Mucosa of rectum (tissue), 2 donors: Measurements from ENCODE around the gene RPS6KA2.
"Not testable (repeated sequence)": the region's sequence is repeated elsewhere in the genome, so short reads cannot be mapped to it uniquely, and the experiment has no call there.

Experiments
- H3K27ac ChIP-seq, 2 donors: one replicate each; pipeline ENCODE4 v1.7.0; 2013; ENCODE audit warnings: inconsistent platforms in 2 of 2, low read depth in 2 of 2, low read length in 2 of 2
- H3K27me3 ChIP-seq, 2 donors: one replicate each; pipeline ENCODE4 v1.7.0; 2013; ENCODE audit warnings: low read length in 2 of 2; ENCODE audit not compliant: control insufficient read depth in 2 of 2, insufficient read depth in 2 of 2
- H3K36me3 ChIP-seq, 2 donors: one replicate each; pipeline ENCODE4 v1.7.0; 2013; ENCODE audit warnings: low read length in 2 of 2; ENCODE audit not compliant: control insufficient read depth in 2 of 2, insufficient read depth in 2 of 2
- H3K4me1 ChIP-seq, 2 donors: one replicate each; pipeline ENCODE4 v1.7.0; 2013; ENCODE audit warnings: low read length in 2 of 2, mild to moderate bottlenecking in 1 of 2; ENCODE audit not compliant: control insufficient read depth in 2 of 2, insufficient read depth in 2 of 2
- H3K4me3 ChIP-seq, 2 donors: one replicate each; pipeline ENCODE4 v1.7.0; 2013; ENCODE audit warnings: low read length in 2 of 2
- H3K9ac ChIP-seq, 2 donors: one replicate each; pipeline ENCODE4 v1.7.0; 2013; ENCODE audit warnings: low read length in 2 of 2, low read depth in 1 of 2, mild to moderate bottlenecking in 1 of 2
- H3K9me3 ChIP-seq, 2 donors: one replicate each; pipeline ENCODE4 v1.7.0; 2013; ENCODE audit warnings: low read length in 2 of 2; ENCODE audit not compliant: control insufficient read depth in 2 of 2
- donor health status: healthy.
- donor health status: Normal muscosa, but diverticular disease.

The RPS6KA2 gene

DNA sequence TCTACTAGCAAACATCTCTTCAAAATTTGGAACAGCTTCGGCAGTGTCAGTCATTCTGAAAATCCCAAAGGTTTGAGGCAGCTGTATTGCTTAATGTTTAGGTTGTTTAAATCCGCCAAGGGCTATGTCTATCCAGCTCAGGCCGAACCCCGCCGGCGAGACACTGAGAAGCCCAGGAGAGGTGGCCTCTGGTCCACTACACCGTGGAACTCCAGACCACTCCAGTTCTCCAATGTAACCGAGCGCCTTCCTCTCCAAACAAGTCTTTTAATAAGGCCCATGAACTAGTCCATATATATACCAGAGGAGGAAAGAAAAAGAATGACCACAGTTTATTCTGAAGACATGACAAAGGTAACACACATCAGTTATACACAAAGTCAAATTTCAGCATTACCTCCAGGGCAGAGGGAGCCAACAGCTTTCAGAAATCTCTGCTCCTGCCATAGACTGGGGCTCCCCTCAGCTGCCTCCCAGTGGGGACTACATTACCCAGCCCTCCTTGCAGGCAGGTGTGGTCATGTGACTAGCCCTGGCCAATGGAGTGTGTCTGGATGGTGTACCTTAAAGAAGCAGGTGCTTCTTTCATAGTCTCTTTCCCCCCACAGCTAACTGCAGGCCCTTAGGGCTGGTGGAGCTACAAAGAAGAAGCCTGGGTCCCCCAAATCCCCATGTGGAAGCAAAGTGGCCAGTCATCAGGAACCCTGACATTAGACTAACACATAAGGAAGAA is 40.5 kb downstream of the RPS6KA2 start, which contains the start of gene RAMACL:
Gene RAMACL, minus strand, starts transcription at position 255 of the 733 bp plus-strand sequence. Its CDS starts 201 bp downstream, at position 54.
- Histone ChIP-seq H3K27ac (no peak within 1 kb of the TSS), H3K36me3 (no peaks in the 10 kb centered on the region), H3K4me3 (no peak within 1 kb of the TSS), H3K27me3 (no peaks in the 10 kb centered on the region), H3K9me3 (no peaks in the 10 kb centered on the region), H3K9ac (no peak within 1 kb of the TSS), H3K4me1 (peaks cover 0 to 8% of the 10 kb centered on the region in 2 donors)

DNA sequence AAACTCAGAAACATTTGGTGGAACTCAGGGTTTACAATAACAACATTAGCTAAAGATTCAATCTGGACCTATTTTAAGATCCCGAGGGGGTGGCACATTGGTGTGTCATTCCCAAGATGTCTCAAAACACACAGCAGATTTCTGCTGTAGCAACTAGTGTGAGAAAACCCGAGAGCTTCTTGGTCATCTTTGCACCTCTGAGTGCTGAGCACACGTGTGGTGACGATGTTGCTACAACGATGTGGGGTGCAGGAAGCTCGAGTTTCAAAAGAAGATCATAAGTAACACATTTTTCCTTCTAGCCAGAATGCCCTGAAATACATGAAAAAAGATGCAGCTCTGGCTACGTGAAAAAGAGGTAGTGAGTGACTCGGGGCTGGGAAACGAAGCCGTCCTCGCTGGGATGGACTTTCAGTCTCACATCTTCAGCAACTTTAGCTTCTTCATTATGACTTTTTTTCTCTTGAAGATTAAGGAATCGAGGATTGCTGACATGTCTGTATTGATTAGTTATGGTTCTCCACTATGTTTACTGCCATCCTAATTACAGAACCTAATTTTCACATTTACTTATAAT is 42.1 kb downstream of the RPS6KA2 start:
- no peaks in the 10 kb centered on the region for H3K36me3 ChIP-seq
- no peak overlapping the region for H3K9ac ChIP-seq
- H3K4me1 ChIP-seq: peaks cover 0 to 8% of the 10 kb centered on the region in 2 donors
- H3K4me3 ChIP-seq: no peak overlapping the region
- no peak overlapping the region for H3K27ac ChIP-seq
- H3K27me3 ChIP-seq: no peaks in the 10 kb centered on the region
- no peaks in the 10 kb centered on the region for H3K9me3 ChIP-seq

DNA sequence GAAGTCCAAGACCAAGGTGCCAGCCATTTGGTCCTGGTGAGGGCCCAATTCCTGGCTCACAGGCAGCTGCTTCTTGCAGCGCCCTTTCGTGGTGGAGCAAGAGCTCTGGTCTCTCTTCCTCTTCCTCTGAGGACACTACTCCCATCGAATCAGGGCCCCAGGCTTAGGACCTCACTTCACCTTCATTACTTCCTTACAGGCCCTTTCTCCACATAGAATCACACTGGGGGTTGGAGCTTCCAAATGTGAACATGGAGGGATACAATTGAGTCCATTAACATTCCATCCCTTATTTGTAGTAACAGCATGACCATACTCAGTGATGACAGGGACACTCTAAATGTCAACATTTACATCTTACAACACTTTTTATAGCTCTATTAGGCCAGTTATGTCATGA is 42.9 kb downstream of the RPS6KA2 start:
- Histone ChIP-seq H3K27ac (no peak overlapping the region), H3K4me3 (no peak overlapping the region), H3K36me3 (no peaks in the 10 kb centered on the region), H3K27me3 (no peaks in the 10 kb centered on the region), H3K9ac (no peak overlapping the region), H3K9me3 (no peaks in the 10 kb centered on the region), H3K4me1 (peaks cover 0 to 6% of the 10 kb centered on the region in 2 donors)

DNA sequence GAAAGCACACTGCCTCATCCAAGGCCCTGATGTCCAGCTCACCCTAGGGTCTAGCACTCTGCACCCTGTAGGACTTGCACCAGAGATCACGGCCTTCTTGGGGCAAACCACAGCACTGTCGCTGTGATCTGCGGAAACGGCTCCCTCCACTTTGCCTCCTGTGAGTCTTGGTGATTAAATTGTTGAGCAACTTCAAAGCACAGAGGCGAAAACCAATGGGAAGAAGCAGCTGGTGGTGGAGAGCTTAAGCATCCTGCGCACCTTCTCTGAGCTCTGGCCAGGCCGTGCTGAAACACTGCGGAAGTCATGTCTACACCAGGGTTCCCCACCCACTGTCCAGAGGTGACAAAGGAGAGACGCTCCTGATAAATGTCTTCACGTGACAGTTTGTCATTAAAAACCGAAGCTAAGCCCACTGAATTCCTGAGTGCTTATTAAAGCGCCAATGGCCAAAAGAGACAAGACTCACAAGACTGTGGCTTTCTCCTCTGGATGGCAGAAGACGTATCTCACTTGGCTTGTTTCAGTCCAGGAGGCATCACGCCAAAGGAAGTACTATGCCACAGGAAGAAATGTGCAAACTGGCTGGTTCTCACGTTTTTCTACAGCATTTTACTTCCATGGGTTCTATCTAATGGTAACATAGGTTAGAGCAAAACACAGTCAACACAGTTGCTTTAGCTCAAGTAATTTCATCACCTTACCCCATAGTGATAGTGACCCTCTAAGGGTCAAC is 43.7 kb downstream of the RPS6KA2 start:
- Histone ChIP-seq H3K27ac (no peak overlapping the region), H3K27me3 (no peaks in the 10 kb centered on the region)

DNA sequence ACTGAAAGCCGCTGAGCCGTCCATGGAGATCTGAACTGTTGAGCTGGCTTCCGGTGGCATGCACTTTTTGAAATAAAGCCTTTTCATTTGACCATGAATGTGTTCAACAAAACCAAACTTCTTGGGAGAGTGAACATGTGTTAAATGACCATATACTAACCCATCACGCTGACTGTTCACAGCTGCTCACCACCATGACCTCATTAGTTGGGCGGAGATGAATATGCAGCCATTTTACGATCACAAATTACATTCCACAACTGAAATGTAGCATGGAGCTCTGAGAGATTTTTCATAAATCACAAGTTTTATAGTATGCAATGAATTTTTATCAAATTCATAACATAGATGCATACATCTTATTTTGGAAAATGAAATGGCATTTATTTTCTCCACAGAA is 44.8 kb downstream of the RPS6KA2 start:
- H3K27me3 ChIP-seq: no peaks in the 10 kb centered on the region
- H3K4me1 ChIP-seq: no peaks in the 10 kb centered on the region
- no peaks in the 10 kb centered on the region for H3K9me3 ChIP-seq
- no peak overlapping the region for H3K4me3 ChIP-seq
- no peak overlapping the region for H3K9ac ChIP-seq
- no peak overlapping the region for H3K27ac ChIP-seq
- H3K36me3 ChIP-seq: no peaks in the 10 kb centered on the region

More for the DNA sequence above, 43.7 kb downstream of the RPS6KA2 start:
- Histone ChIP-seq H3K9ac (no peak overlapping the region), H3K4me3 (no peak overlapping the region), H3K36me3 (no peaks in the 10 kb centered on the region), H3K4me1 (peaks cover 0 to 2% of the 10 kb centered on the region in 2 donors), H3K9me3 (no peaks in the 10 kb centered on the region)

DNA sequence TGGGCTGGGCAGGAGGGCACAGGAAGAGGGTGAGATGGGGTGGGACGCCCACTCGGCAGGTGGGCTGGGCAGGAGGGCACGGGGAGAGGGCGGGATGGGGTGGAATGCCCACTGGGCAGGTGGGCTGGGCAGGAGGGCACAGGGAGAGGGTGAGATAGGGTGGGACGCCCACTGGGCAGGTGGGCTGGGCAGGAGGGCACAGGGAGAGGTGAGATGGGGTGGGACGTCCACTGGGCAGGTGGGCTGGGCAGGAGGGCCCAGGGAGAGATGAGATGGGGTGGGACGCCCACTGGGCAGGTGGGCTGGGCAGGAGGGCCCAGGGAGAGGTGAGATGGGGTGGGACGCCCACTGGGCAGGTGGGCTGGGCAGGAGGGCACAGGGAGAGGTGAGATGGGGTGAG is 45.2 kb downstream of the RPS6KA2 start:
- H3K9ac ChIP-seq, H3K9me3 ChIP-seq: not testable (repeated sequence)

DNA sequence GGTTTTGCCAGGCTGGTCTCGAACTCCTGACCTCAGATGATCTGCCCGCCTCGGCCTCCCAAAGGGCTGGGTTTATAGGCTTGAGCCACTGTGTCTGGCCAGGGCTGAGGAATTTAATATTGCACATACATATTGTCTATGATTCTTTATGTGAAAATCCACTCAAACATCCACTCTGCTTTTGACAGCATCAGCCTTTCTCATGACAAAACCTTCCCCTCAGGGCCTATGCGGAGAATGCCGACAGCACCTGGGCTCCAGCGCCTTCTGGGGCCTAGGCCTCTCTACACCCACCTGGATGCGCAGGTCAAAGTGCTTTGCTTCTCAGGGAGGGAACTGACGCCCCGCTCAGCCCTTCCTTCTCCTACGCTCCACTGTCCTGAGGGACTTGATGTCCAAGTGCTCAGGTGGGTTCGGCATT is 46.0 kb downstream of the RPS6KA2 start:
- no peaks in the 10 kb centered on the region for H3K36me3 ChIP-seq
- no peak overlapping the region for H3K9ac ChIP-seq
- H3K4me1 ChIP-seq: no peaks in the 10 kb centered on the region
- no peaks in the 10 kb centered on the region for H3K9me3 ChIP-seq
- H3K27ac ChIP-seq: no peak overlapping the region
- no peaks in the 10 kb centered on the region for H3K27me3 ChIP-seq
- no peak overlapping the region for H3K4me3 ChIP-seq

More for the DNA sequence above, 45.2 kb downstream of the RPS6KA2 start:
- H3K27ac ChIP-seq, H3K4me1 ChIP-seq, H3K4me3 ChIP-seq, H3K27me3 ChIP-seq, H3K36me3 ChIP-seq: not testable (repeated sequence)

DNA sequence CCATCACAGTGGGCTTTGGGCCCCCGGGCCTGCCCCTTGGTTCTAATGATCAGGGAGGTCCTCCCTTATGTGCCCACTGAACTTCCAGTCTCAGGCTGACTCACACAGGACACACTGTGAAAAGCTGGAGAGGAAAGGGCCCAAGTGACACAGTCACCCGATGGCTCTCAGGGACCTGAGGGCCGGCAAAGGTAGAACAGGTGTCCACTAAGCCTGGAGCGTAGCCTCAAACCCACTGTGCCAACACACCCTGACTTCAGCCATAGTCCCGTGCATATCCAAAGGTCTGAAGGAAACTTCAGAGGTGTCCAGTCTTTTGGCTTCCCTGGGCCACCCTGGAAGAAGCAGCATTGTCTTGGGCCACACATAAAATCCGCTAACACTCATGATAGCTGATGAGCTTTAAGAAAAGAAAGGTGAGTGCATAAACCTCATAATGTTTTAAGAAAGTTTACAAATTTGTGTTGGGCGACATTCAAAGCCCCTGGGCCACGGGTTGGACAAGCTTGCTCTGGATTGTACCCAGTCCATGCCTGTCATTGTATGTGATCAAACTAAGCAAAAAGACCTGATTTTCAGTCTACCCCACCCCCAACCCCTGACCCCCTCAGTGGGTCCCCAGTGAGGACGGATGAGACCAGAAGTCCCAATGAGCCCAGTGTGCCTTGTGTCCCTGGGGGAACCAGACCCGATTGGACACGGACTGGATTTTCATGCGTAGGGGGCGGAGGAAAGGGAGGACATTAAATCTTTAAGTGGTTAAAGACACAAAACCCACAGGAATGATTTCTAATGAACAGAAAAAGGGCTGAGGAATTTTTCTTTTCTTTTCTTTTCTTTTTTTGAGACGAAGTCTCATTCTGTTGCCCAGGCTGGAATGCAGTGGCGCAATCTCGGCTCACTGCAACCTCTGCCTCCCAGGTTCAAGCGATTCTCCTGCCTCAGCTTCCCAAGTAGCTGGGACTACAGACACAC is 46.7 kb downstream of the RPS6KA2 start:
- no peak overlapping the region for H3K27ac ChIP-seq
- H3K4me1 ChIP-seq: no peaks in the 10 kb centered on the region
- no peak overlapping the region for H3K9ac ChIP-seq
- H3K36me3 ChIP-seq: no peaks in the 10 kb centered on the region
- no peak overlapping the region for H3K4me3 ChIP-seq
- no peaks in the 10 kb centered on the region for H3K9me3 ChIP-seq
- H3K27me3 ChIP-seq: no peaks in the 10 kb centered on the region

DNA sequence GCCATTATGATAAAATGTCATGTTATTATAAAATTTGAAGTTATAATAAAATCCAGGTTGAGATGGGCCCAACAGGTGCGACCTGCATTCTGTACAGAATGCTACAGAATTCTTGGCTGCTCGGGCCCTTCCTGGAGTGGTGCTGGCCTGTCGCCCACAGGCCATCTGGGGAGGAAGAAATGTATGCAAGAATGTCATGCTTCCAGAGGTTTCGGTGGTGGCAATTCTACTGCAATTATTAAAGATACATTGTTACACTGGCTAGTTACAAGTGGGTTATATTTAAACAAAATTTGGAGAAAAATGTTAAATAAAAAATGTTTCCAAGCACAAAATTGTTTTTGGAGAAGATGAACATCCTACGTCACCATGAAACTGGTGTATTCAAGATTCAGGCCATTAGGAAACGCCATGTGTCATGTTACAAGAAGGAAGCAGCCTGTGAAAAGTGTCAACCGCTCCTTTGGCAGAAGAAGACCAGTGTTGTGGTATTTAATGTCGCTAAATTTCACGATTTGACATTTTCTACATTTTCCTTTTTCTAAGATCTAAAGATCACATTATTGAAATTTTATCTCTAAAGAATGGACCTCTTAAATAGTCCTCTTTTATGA is 47.7 kb downstream of the RPS6KA2 start:
- Histone ChIP-seq H3K27ac (no peak overlapping the region), H3K9me3 (no peaks in the 10 kb centered on the region), H3K9ac (no peak overlapping the region), H3K27me3 (no peaks in the 10 kb centered on the region), H3K36me3 (no peaks in the 10 kb centered on the region), H3K4me1 (no peaks in the 10 kb centered on the region), H3K4me3 (no peak overlapping the region)
